ENCODE measurements around the gene TTLL11. TPM values are rescaled to one million over a fixed set of nuclear protein-coding genes. Genes with fewer than 3 reads are reported as not detected.

The TTLL11 gene
- total RNA-seq, 2 experiments from 2014 or later, result 3.3 to 6.9 TPM

DNA sequence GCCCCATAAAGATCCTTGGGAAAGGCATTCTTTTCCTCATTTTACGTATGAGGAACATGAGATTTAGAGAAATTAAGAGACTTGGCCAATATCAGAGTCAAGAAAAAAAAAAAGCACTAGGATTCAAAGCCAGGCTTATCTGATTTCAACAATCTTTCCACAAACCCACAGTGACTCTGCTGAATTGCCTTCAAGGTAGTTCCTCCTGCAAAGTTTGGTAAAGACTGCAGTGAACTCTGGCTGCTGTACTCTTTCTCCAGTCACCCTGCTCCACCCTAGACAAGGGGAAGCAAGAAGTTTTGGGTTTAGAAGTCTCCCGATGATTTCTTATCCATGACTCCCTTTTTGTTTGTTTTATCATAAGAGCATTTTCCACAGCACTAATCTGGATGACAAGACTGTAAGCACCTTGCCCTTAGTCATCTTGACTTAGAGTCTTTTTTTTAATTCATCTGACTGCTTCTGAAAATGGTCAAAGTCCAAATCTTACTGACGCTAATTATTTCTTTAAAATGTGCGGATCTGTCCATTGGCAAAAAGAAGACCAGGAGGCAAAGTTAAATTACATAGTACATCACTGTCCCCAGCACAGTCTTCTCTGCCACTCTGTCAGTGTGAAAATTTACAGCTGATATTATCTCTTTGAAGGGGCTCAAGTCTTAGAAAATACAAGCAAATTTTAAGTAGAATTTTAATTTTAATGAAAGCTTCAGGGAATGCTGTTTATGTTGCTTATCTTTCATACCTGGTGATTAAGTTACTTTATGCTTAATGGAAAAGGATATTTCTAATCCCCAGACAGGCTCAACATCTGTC lies 180.1 kb downstream of the TTLL11 start:
- Histone ChIP-seq H3K9me2 (ENCODE audit: insufficient read depth, low read length) (no peaks in the 10 kb centered on the region), H3K4me2 (ENCODE audit: low read length) (no peak overlapping the region), H3K4me3 (ENCODE audit: low read depth, low read length, poor library complexity, severe bottlenecking) (no peak overlapping the region), H3K4me1 (ENCODE audit: insufficient read depth, low read length, poor library complexity, severe bottlenecking) (peaks cover 4% of the 10 kb centered on the region), H3K9me3 (ENCODE audit: low read length) (no peaks in the 10 kb centered on the region; the same call in 1 of the 2 replicates), H3K36me3 (ENCODE audit: insufficient read depth, low read length) (no peaks in the 10 kb centered on the region; the same call in 1 of the 2 replicates), H2AFZ (ENCODE audit: low read length) (no peak overlapping the region), H4K20me1 (ENCODE audit: insufficient read depth, low read length) (no peaks in the 10 kb centered on the region), H3K79me2 (ENCODE audit: insufficient read depth, low read depth, low read length) (no peaks in the 10 kb centered on the region), H3K27ac (ENCODE audit: low read depth, low read length, poor library complexity, severe bottlenecking) (no peak overlapping the region)
- no peak for DNase-seq (ENCODE audit: low spot score)
- POLR2A ChIA-PET, result interaction anchor here (0.6 to 0.7 kb wide), 2 partner anchors 8 to 121 kb away, joined by 3 read pairs; no protein-coding TSS in a partner anchor
- intact Hi-C loops (cut with micrococcal nuclease; ENCODE audit: unreplicated experiment), result no loop called here
- CTCF ChIA-PET (ENCODE audit: unreplicated experiment), result no interaction called here
- TF ChIP-seq EZH2phosphoT487 (IDR thresholded peaks at IDR 0.05; ENCODE audit: borderline replicate concordance, low read depth, low read length), result no peak
- TF ChIP-seq, protein P1, sequence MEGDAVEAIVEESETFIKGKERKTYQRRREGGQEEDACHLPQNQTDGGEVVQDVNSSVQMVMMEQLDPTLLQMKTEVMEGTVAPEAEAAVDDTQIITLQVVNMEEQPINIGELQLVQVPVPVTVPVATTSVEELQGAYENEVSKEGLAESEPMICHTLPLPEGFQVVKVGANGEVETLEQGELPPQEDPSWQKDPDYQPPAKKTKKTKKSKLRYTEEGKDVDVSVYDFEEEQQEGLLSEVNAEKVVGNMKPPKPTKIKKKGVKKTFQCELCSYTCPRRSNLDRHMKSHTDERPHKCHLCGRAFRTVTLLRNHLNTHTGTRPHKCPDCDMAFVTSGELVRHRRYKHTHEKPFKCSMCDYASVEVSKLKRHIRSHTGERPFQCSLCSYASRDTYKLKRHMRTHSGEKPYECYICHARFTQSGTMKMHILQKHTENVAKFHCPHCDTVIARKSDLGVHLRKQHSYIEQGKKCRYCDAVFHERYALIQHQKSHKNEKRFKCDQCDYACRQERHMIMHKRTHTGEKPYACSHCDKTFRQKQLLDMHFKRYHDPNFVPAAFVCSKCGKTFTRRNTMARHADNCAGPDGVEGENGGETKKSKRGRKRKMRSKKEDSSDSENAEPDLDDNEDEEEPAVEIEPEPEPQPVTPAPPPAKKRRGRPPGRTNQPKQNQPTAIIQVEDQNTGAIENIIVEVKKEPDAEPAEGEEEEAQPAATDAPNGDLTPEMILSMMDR (conservative IDR thresholded peaks at IDR 0.05; ENCODE audit: low read length), result no peak
- no TSS peak for BruUV-seq (replicated peaks)

DNA sequence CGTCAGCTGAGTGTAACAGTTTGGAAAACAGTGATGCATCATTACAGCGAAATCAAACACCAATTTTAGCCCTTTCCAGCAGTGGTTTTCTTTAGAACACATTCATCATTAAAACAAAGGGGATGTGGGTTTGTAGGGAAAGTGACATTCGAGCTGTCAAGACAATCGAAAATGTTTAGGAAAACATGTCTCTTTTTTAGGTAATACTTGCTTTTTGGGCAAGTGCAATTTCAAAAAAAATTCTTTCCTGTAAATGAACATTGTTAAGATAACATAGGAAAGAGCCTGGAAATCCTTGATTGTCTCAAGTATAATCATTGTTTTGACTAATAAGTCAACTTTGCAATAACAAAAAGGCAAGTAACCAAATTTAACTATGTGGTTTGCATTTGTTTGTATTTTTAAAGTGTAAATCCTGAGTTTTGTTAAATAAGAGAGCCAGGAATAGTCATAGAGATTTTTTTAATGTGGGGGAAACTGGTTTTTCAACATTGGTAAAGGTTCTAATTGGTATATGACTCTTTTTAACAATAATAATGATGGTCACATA lies 182.5 kb downstream of the TTLL11 start:
- H3K27ac ChIP-seq (ENCODE audit: low read depth, low read length, poor library complexity, severe bottlenecking), result no peak overlapping the region
- H3K9me3 ChIP-seq (ENCODE audit: low read length), result no peaks in the 10 kb centered on the region; the same call in 1 of the 2 replicates
- no peaks in the 10 kb centered on the region for H3K79me2 ChIP-seq (ENCODE audit: insufficient read depth, low read depth, low read length)
- no peak overlapping the region for H3K4me2 ChIP-seq (ENCODE audit: low read length)
- H3K36me3 ChIP-seq (ENCODE audit: insufficient read depth, low read length), result no peaks in the 10 kb centered on the region; the same call in 1 of the 2 replicates
- no peaks in the 10 kb centered on the region for H4K20me1 ChIP-seq (ENCODE audit: insufficient read depth, low read length)
- intact Hi-C loops (cut with micrococcal nuclease; ENCODE audit: unreplicated experiment), result no loop called here
- CTCF ChIA-PET (ENCODE audit: unreplicated experiment), result no interaction called here
- peaks cover 4% of the 10 kb centered on the region for H3K4me1 ChIP-seq (ENCODE audit: insufficient read depth, low read length, poor library complexity, severe bottlenecking)
- DNase-seq (ENCODE audit: low spot score), result no peak
- POLR2A ChIA-PET, result interaction anchor here (1.0 kb wide), 1 partner anchor 13 kb away, joined by 3 read pairs; no protein-coding TSS in a partner anchor
- TF ChIP-seq, protein P1 (conservative IDR thresholded peaks at IDR 0.05; ENCODE audit: low read length), result no peak
- TF ChIP-seq EZH2phosphoT487 (IDR thresholded peaks at IDR 0.05; ENCODE audit: borderline replicate concordance, low read depth, low read length), result no peak
- no peak overlapping the region for H3K4me3 ChIP-seq (ENCODE audit: low read depth, low read length, poor library complexity, severe bottlenecking)
- no TSS peak for BruUV-seq (replicated peaks)
- H3K9me2 ChIP-seq (ENCODE audit: insufficient read depth, low read length), result no peaks in the 10 kb centered on the region
- H2AFZ ChIP-seq (ENCODE audit: low read length), result no peak overlapping the region

- Histone ChIP-seq H3K79me2 (ENCODE audit: insufficient read depth, low read depth, low read length) (no peaks in the 10 kb centered on the region), H3K4me2 (ENCODE audit: low read length) (no peak overlapping the region), H3K27ac (ENCODE audit: low read depth, low read length, poor library complexity, severe bottlenecking) (no peak overlapping the region), H2AFZ (ENCODE audit: low read length) (no peak overlapping the region), H3K4me1 (ENCODE audit: insufficient read depth, low read length, poor library complexity, severe bottlenecking) (no peaks in the 10 kb centered on the region), H3K4me3 (ENCODE audit: low read depth, low read length, poor library complexity, severe bottlenecking) (no peak overlapping the region), H3K9me2 (ENCODE audit: insufficient read depth, low read length) (no peaks in the 10 kb centered on the region), H3K36me3 (ENCODE audit: insufficient read depth, low read length) (no peaks in the 10 kb centered on the region; the same call in 1 of the 2 replicates), H4K20me1 (ENCODE audit: insufficient read depth, low read length) (no peaks in the 10 kb centered on the region), H3K9me3 (ENCODE audit: low read length) (no peaks in the 10 kb centered on the region; the same call in 1 of the 2 replicates)
- DNase-seq (ENCODE audit: low spot score), result no peak
- no peak for TF ChIP-seq EZH2phosphoT487 (IDR thresholded peaks at IDR 0.05; ENCODE audit: borderline replicate concordance, low read depth, low read length)
- TF ChIP-seq, protein P1 (conservative IDR thresholded peaks at IDR 0.05; ENCODE audit: low read length), result no peak
- intact Hi-C loops (cut with micrococcal nuclease; ENCODE audit: unreplicated experiment), result no loop called here
- no TSS peak for BruUV-seq (replicated peaks)
- POLR2A ChIA-PET, result no interaction called here
- CTCF ChIA-PET (ENCODE audit: unreplicated experiment), result no interaction called here
Observed at GRCh38 chr9:121909111-121909510, 184.0 kb downstream of the TTLL11 start.
